Stimulated activated CD8-positive, alpha-beta memory T cell treated with anti-CD3 and anti-CD28 coated beads, Interleukin-15, amount 100 ng/mL, for 48 hours (primary cell): Measurements from ENCODE around the gene DIPK1B.

Experiments used
- DNase-seq, 2 donors: peaks; one replicate each; pipeline ENCODE4 v3.0.0-alpha.2; 2020; ENCODE audit warnings: low read depth in 2 of 2

The DIPK1B gene

DNA sequence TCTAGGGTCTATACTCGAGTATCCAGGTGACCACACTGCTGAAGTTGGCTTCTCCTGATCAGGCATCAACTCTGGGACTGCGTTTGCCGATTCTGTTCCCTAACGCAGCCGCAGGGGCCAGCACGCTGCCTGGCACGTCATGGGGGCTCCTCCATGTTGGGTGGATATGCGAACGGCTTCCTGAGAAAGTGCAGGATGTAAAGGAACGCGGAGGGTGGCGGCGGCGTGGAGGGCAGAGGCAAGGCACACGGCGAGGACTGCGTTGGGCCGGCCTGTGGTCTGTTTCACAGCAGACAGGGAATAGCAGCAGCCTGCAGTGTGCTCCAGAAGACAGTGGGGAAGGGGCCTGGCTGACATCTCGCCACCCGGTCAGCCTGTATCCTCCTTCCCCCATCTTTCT is 26.6 kb downstream of the DIPK1B start:
- no peak for DNase-seq

DNA sequence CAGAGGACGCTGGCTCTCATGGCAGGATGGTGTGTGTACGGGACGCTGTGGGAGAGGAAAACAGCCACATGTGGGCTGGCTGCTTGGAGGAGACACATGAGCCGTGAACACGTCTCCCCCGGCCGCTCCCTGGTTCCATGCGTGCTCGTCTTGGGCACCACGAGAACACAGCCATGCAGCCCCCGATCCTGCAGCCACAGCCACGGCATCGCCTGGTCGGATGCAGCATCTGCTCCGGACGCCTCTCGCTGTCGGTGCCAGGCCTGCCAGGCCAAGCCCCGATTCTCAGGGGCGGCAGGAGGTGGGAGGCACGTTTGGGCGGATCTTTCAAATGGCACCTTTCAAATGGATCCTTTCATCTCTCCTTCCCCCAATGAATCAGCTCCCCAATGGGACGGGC is 27.1 kb downstream of the DIPK1B start:
- DNase-seq = no peak

DNA sequence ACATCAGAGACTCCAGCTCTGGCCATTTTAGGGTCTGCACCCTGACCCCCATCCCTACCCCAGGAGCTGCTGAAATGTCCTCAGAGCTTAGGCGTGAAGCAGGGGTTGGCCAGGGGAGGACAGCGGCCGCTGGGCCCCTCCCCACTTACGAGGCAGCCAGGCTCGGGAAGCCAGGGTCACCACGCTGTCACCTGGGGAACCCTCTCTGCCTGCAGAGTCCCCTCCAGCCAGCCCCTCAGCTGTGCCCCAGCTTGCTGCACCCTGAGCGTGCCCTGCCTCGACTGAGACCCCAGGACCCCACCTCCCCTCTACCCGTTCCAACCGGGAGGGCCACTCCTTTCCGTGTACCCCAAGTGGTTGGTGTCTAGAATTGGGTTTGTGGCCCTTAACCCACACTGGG is 27.7 kb downstream of the DIPK1B start:
- DNase-seq = no peak

GRCh38 chr9:136740491-136740890 is 28.1 kb downstream of the DIPK1B start:
- no peak for DNase-seq

- no peak for DNase-seq
These were observed 28.9 kb downstream of the DIPK1B start for GRCh38 chr9:136740971-136741882.

DNA sequence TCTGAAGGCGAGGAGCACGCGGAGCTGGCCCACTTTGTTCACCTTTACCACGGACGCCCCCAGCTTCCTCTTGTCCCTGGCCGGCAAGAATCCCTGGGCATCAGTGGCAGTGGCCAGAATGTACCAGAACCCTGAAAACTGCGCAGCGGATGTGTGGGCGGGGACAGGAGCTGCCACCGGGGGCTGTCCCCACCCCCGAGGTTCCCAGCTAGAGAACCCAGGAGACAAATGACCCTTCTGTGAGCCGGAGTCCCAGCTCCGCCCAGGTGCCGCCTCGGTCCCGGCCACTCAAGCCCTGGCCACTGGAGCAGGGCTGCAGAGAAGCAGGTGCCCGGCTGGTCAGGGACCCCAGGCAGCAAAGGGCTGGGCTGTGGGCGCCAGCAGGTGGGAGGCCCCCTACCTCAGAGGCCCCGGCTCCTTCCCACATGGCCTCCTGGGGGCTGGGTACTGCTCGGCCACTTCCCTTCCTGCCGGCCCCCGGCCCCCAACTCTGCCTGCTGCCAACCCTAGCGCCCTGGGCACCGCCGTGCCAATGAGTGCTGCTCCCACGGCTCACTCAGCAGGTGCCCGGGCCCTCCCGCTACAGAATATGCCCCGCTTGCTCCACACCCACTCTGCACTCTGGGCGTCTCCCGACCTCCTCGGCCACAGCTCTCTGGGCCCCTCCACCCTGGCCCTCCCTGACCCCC is 29.7 kb downstream of the DIPK1B start:
- DNase-seq = no peak

DNA sequence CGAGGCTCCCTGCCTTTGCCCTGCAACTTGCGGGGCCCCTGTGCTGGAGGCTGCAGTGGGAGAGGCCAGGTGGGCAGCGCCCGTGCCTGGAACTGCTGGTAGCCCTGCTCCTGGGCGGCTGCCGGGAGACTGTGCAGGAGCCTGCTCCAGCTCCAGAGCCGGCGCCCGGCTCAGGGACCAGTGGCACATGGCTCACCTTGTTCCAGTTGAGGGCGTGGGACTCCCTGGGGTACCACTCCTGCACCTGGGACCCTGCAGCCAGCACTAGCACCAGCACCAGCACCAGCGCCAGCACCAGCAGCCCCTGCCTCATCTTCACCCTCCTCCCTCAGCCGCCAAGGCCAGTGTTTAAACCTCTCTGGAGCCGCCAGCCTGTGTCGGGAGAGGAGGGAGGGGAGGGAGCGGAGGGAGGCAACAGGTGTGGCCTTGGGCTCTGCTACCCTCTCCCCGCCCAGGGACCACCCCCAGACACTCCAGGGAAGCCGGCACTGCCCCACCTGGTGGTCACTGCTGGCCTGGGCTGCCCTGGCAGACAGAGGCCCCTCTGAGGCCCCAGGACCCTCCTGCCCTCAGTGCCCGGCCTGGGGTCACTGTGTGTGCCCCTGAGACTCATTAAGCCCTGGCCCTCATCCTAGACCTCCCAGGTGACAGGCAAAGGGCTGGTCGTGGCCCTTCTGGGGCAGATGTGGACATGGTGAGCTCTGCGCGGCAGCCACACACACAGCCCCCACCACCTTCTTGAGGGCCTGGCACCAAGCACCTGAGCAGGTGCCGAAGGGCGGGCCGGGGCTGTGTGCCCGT is 30.4 kb downstream of the DIPK1B start, which contains the start of gene LCN10:
LCN10 (minus strand) TSS at position 350 of the 801 bp plus-strand sequence; CDS start at position 313, 37 bp downstream.
- DNase-seq = no peak

- no peak for DNase-seq
These were observed 31.4 kb downstream of the DIPK1B start for GRCh38 chr9:136743639-136744211.

GRCh38 chr9:136744773-136745172 is 32.4 kb downstream of the DIPK1B start:
- no peak for DNase-seq

GRCh38 chr9:136745389-136746154 is 33.2 kb downstream of the DIPK1B start:
- no peak for DNase-seq

GRCh38 chr9:136746155-136746490 is 33.8 kb downstream of the DIPK1B start:
- no peak for DNase-seq

DNA sequence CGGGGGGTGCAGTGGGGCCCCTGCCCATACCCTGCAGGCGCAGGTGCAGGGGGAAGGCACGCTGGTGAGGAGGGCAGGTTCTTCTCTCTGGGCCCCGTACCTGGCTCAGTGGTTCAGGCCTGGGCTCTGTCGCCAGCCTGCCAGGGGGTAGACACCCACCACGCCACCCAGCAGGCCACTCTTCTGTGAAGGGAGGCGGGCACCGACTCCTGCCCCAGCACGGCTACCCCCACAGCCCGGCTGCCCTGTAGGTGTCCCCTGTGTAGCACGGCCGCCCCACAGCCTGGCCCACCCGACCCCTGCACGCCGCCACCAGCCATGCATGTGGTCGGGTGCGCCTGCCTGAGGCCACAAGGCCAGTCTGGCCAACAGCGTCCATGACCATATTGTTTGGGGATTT is 34.2 kb downstream of the DIPK1B start:
- no peak for DNase-seq

- no peak for DNase-seq
These were observed 35.0 kb downstream of the DIPK1B start for GRCh38 chr9:136747161-136748060.

DNA sequence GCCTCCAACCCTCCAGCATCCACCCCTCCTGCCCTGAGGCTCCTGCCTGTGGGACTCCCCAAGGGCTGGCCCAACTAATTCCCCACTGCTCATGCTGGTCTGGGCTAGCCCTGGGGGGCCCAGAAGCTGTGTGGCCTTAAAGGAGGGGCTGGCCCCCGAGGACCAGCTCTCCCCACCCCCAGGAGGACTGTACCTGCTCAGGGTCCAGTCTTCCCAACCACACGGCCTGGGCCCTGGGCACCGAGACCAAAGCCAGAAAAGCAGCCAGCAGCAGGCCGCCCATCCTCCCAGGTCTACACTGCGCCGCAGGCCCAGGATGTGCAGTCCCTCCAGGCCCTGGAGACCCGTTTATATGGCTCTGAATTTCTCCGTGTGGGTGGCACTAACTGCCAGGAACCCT is 35.8 kb downstream of the DIPK1B start, which contains the start of gene LCN6:
LCN6 (minus strand) TSS at position 325 of the 400 bp plus-strand sequence; CDS start at position 283, 42 bp downstream.
- DNase-seq = no peak

DNA sequence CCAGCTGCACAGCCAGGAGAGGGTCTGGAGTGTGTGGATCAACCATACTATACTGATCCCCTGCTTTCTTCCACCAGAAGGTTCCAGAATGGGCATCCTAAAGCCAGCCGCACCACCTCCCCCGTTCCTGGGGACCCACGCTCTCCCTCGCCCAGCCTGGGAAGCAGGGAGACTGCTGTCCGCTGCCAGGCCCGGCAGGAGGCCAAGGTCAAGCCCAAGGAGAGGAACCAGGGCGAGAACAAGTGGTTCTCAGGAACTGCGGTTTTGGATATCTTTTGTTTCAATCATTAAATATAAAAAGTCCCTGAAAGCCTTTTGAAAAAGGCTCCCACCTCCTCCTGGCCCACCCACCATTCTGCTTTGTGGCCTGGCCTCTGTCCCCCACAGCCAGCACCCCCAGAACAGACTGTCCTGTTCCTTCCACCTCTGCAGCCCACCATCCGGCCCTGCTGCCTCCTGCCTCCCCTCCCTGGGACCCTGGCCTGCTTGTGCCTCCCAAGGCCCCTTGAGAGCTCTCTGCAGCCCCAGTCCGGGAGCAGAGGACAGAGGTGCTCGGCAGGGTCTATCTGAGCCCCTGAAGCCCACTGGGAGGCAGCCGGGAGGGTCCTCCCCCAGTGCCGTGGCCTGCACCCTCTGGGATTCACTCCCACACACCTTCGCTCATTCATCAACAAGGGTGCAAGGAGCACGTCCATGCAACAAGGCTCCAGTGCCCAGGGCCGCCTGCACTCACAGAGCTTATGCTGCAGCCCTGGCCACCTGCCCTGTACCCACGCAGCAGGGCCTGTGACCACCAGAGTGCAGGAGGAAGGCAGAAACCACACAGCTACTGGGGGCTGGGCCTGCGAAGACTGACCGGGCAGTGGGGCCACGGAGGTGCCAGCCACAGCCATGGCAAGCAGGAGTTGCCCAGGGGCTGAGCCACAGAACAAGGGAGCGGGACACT is 36.6 kb downstream of the DIPK1B start:
- no peak for DNase-seq

DNA sequence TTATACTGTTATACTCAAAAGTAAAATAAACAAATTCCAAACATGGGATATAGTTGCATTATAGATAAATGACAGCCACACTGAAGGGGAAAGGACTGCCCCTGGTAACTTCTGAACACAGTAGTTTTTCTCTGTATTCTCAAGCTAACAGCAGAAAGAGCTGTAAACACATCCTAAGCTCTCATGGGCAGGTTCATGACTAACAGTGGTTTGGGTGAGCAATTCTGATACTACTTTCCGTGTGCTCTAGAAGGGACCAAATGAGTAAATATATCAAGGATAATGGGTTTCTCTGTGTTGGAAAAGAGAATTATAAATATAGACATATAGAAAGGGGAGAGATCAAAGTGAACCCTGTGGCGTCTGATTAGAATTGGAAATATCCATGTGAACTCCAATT is 38.2 kb downstream of the DIPK1B start:
- DNase-seq = no peak

- no peak for DNase-seq
These were observed 38.9 kb downstream of the DIPK1B start for GRCh38 chr9:136751244-136751643.

GRCh38 chr9:136751814-136752213 is 39.4 kb downstream of the DIPK1B start:
- no peak for DNase-seq
